ENCODE measurements around the gene NEK10.
"Not testable (repeated sequence)": the region's sequence is repeated elsewhere in the genome, so short reads cannot be mapped to it uniquely, and the experiment has no call there.

NEK10 gene

GRCh38 chr3:27315003-27315402 is 54.2 kb downstream of the NEK10 start:
- DNase-seq (ENCODE audit: low spot score) = peak; percentile 11

DNA sequence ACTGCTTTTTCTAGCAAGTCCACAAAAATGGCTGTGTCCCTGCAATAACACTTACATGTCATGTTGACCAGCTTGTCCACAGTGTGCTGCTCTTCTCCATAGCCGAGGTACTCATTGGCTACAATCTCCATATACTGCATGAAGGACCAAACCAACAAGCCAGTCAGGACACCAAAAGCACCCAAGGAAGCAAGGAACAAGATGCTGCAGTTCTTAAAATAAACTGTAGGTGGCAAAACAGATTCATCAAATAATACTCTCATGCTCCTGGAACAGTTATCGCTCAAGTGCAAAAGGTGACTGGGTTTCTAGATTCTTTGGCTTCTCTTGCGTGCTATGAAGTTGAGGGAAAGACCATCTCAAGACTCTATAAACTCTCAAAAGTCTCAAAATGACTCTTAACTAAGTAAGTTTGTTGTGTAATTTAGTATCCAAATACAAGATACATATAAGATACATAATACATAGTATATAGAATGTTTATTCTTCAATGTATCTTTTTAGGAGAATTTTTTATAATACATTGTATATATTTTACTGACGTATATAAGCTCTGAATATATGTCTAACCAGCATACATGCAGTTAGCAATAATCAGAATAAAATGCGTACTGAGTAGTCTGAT is 57.0 kb downstream of the NEK10 start:
- peak; percentile 62 for DNase-seq (ENCODE audit: low spot score)

GRCh38 chr3:27311400-27311799 is 57.8 kb downstream of the NEK10 start:
- no peak for DNase-seq (ENCODE audit: low spot score)

- DNase-seq (ENCODE audit: low spot score) = no peak
These were observed 58.5 kb downstream of the NEK10 start for GRCh38 chr3:27310688-27311087.

DNA sequence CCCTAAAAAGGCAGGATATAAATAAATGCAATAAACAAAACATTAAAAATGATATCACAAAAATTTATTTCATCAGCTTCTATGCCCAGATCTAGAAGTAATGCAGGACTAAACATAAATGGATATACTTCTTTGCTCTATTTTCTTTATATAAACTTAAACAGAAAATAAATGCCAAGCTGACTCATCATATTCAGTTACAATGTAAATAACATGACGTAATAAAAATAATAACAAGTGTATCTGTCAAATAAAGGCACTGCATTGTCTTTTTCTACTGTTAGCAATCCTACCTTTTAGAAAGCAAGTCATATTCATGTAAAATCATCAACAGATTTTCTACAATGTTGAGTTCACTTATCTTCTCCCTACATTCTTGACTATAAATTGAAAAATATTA is 61.6 kb downstream of the NEK10 start:
- no peak for DNase-seq (ENCODE audit: low spot score)

GRCh38 chr3:27302891-27303290 is 66.3 kb downstream of the NEK10 start:
- DNase-seq (ENCODE audit: low spot score) = no peak

GRCh38 chr3:27298981-27299380 is 70.2 kb downstream of the NEK10 start:
- DNase-seq (ENCODE audit: low spot score) = not testable (repeated sequence)

DNA sequence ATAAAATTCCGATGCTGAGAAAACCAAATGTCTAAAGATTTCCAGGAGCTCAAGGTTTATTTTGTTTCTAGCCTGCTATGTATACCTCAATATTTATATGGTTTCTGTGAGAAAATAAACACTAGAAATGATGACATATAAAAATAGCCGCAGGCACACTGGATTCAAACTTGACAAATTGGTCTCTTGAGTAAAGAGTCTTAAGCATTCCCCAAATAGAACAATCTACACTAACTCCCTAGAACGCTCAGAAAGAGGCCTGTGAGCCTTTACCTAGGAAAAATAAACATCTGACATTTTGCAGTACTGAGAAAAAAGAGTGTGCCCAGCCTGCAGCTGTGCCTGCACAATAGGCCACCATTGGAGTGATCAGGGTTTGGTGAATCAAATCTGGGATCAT is 75.2 kb downstream of the NEK10 start:
- no peak for DNase-seq (ENCODE audit: low spot score)

DNA sequence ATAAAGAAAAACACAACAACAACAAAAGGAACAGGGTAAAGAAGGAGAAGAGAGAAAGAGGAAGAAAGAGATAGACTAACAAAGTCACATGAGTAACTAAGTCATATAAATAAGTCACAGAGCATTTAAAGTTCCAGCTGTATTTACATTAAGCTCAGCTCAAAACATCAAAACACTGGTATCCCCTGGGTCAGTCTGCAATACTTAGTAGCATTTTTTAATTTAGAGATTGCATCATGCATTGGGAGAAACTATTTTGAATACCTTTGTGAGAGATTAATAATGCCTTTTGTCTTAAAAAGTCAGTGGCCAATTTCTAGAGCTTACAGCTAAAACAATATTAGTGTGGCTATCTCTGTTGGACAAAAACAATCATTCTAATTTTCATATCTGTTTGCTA is 78.4 kb downstream of the NEK10 start:
- no peak for DNase-seq (ENCODE audit: low spot score)

GRCh38 chr3:27289769-27290413 is 79.3 kb downstream of the NEK10 start:
- no peak for DNase-seq (ENCODE audit: low spot score)

DNA sequence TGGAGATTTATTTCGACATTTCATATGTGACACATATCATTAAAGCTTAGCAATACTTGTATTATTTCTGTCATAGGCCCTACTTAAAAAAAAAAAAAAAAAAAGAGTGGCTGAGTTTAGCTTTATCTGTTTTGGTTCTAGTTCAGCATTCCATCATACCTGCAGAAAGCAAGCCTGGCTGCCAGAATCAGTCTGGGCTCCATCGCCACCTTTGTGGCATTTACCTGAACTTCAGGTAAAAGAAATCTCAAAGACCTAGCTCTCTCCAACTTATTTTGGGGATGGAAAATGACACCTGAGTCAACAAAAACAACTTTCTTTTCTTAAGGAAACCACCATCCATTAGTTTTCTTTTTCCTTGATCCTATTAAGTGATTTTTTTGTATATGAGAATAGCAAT is 82.1 kb downstream of the NEK10 start:
- DNase-seq (ENCODE audit: low spot score) = no peak

DNA sequence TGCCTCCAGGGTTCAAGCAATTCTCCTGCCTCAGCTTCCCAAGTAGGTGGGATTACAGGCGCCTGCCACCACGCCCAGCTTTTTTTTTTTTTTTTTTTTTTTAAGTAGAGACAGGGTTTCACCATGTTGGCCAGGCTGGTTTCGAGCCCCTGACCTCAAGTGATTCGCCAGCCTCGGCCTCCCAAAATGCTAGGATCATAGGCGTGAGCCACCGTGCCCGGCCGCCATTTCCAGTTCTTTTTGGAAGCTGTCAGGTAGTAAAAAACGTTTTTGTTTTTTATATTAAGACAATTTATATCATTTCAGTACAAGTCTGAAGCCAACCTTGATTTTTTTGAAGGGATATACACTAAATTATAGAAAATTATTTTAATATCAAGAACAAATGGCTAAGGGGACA is 82.7 kb downstream of the NEK10 start:
- not testable (repeated sequence) for DNase-seq (ENCODE audit: low spot score)

- DNase-seq (ENCODE audit: low spot score) = no peak
These were observed 83.5 kb downstream of the NEK10 start for GRCh38 chr3:27285668-27286067.

DNA sequence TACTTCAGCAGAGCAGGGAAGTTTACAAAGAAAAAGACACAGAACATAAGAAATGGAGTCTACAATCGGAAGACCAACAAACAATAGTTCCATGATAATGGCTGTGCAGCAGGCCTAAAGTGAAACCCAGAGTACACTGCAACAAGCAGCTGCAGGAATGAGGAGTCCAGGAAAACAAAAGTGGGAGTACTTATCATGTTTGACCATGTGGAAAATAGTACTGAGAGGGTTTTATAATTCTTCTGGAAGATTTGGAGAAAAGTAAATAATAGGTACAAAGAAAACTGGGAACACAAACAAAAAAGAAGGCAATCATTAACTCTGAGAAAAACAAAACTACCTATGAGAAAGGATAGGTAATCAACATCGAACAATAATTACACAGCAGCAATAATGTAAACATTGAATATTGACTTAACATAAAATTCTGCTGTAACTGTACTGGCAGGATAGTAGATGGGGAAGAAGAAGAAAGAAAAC is 87.5 kb downstream of the NEK10 start:
- DNase-seq (ENCODE audit: low spot score) = no peak

GRCh38 chr3:27279123-27279522 is 90.1 kb downstream of the NEK10 start:
- DNase-seq (ENCODE audit: low spot score) = peak; percentile 72

DNA sequence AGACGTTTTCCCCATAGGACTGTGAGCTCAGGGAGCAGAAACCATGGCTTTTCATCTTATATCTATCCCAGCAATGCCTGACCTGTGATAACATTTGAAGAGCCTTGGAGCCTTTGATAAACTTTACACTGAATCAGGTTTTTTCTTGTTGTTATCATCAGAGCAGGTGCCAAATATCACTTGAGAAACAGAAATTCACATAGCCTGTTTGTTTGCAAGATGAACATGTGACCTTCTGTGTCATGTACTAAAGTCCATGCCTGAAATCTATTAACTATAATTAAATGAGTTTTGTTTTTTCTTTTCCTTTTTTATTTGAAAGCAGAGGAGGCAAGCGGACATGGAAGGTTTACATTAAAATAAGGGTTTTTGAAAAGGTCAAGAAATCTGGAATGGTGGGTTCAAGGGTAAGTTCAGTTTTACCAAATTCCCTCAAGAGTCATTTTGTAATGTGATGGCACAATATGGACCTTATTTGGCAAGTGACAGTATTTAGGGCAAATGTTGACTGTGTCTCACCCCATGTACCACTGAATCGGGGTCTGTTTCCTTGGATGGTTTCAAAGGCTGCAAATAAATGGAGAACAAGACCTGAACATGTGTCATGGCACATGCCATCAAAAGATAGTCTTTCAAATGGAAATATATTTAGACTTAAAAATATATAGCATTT is 90.7 kb downstream of the NEK10 start:
- no peak for DNase-seq (ENCODE audit: low spot score)

- no peak for DNase-seq (ENCODE audit: low spot score)
These were observed 93.7 kb downstream of the NEK10 start for GRCh38 chr3:27275441-27275990.

- DNase-seq (ENCODE audit: low spot score) = no peak
These were observed 97.3 kb downstream of the NEK10 start for GRCh38 chr3:27271890-27272289.

GRCh38 chr3:27254896-27255295 is 114.3 kb downstream of the NEK10 start:
- no peak for DNase-seq (ENCODE audit: low spot score)

- no peak for DNase-seq (ENCODE audit: low spot score)
These were observed 115.4 kb downstream of the NEK10 start for GRCh38 chr3:27253831-27254230.

DNA sequence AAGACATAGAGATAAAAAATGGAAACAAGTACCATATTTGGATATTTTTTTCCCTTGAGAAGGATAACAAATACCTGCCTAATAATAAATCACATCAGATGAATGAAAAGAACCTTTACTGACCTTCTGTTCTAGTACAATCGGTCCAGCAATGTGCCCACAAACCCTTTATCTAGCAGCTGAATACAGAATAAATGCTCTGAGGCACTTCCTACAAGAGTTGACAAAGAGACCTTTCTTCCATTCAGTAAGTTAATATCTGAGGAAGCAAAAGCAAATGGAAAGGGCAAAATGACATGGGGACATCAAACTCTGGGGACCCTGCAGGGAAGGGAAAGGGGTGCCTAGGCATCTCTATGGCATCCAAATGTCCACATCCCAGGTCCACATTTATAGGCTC is 115.8 kb downstream of the NEK10 start:
- DNase-seq (ENCODE audit: low spot score) = no peak

DNA sequence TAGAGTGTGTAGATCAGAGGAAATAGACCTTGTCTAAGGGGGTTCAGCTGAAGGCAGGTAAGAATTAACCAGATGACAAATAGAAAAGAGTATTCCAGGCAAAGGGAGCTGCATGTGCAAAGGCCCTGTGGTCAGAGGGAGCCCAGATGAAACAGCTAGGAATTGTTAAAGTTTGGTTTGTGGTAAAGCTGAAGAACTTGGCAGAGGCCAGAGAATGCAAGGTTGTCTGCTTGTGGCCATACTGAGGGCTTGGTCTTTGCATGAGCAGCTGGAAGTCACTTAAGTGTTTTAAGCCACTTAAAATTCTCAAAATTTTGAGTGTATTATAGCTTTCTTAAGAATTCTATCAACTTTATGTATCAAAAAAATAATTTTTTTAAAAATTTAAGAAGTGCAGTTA is 116.5 kb downstream of the NEK10 start:
- DNase-seq (ENCODE audit: low spot score) = no peak

DNA sequence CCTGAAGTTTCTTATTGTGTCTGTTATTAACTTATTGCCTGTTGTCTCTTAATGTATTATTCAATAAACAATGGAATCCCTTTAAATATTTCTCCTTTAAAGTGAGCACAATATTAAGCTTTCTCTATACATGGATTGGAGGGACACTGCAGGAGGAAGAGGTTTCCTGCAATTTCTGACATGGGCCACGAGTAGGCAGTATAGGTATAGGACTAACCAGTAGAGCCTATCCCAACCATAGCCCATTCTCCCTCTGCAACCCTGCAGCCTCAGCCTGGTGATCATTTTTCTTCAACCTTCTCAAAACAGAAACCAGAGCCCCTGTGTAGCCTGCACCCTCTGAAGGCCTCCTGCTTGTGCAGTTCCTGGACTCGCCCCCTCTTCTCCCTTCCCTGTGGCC is 124.8 kb downstream of the NEK10 start:
- DNase-seq (ENCODE audit: low spot score) = no peak

All from Ammon's horn (tissue), 1 donor.